ENCODE data around the gene GPC6.

DNA sequence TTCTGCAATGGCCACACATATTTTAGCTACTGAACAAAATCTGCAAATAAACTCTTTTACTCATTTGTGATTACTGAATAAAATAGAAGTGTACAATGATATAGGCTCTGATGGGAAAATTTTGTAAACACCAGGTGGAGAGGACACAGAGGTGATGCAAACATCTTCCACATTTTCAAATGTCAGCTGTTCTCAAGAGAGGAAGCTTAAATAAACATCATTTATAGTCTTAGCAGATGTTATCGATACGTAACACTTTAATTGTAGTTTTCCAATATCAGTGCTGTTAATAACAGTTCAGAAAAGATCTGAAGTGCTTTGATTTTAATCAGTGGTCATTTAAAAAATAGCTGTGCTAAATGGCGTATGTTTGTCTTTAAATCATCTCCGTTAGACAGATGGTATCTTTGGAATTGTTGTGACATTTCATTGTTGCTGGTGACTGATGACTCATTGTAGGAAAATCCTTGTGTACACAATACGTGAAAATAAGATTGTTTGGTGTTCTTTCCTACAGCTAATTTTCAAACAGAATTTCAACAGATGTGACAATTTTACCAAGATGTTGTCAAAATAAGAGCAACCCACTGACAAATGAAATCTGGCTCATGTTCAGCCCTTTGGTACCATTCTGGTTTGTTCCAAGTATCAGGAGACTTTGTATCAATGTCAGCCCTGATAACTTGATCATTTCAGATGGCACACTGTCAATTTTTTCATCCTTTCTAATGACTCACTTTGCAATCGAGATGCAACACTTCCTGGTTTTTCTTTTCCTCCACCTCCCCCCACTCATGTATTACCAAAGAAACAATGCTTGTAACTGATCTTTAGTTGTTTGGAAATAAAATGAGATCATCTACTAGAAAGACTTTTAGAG, 736.9 kb downstream of the GPC6 start:
- TF ChIP-seq EZH2phosphoT487 (IDR thresholded peaks at IDR 0.05; ENCODE audit: low read depth, severe bottlenecking, unreplicated experiment) (no peak), CTCF (IDR thresholded peaks at IDR 0.05; ENCODE audit: poor library complexity) (no peak)
